ENCODE data around the gene ZNF195. TPM values are rescaled to one million over a fixed set of nuclear protein-coding genes. Genes with fewer than 3 reads are reported as not detected.

Gene ZNF195
- total and polyA plus RNA-seq, 10 of the 15 experiments (the other 5 are each of a cell fraction or from before 2014, with no cell fraction given), result 30.4 to 51.8 (median 37.8) TPM

DNA sequence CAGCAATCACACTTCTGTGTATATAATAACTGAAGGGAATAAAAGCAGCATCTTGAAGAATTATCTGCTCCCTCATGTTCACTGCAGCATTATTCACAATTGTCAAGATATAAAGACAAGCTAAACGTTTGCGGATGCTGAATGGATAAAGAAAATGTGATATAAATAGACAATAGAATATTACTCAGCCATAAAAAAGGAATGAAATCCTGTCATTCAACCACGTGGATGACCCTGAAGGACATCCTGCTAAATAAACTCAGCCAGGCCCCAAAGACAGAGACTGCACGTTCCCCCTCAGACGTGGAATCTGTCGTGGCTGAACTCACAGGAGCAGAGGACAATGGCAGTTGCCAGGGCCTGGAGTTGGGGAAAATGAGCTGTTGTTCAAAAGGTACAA, 9.6 kb downstream of the ZNF195 start:
- H2AFZ ChIP-seq (ENCODE audit: control insufficient read depth, low read depth, low read length), result no peak overlapping the region
- H3K4me2 ChIP-seq (ENCODE audit: control insufficient read depth, insufficient read depth), result no peak overlapping the region
- in situ Hi-C loops (cut with MboI) (no loop called here), intact Hi-C loops (cut with micrococcal nuclease; ENCODE audit: unreplicated experiment) (no loop called here)
- peaks cover 10% of the 10 kb centered on the region for H3K79me2 ChIP-seq (ENCODE audit: control insufficient read depth, insufficient read depth, low read length)
- 89% methylated on average over 6 of the region's 6 CpGs for WGBS (ENCODE audit: insufficient coverage, insufficient replicate concordance, low lambda C conversion rate, missing lambda C conversion rate)
- POLR2A ChIA-PET, result interaction anchor here (1.8 kb wide), 1 partner anchor 9 kb away, joined by 8 read pairs; the partner anchor contains the start of gene ZNF195
- H3K27me3 ChIP-seq (replicated peaks in 1 of 2; ENCODE audit: control insufficient read depth in 2 of 2, insufficient read depth in 2 of 2, low read length in 1 of 2), result no peaks in the 10 kb centered on the region
- no TSS peak for BruUV-seq (replicated peaks)
- FAIRE-seq, result no peak
- CTCF ChIA-PET, result interaction anchor here (1.2 to 1.9 kb wide), 3 partner anchors 13 to 39 kb away, joined by 3 to 6 read pairs (median 4); no protein-coding TSS in a partner anchor
- no peak for ATAC-seq
- SMC1A ChIA-PET (ENCODE audit: uncharacterized antibody, unreplicated experiment), result no interaction called here
- no peak overlapping the region for H3K9ac ChIP-seq (ENCODE audit: control insufficient read depth, insufficient read depth, low read length)
- RAD21 ChIA-PET (ENCODE audit: unreplicated experiment), result no interaction called here
- H4K20me1 ChIP-seq (ENCODE audit: control insufficient read depth, insufficient read depth), result no peaks in the 10 kb centered on the region
- H3K36me3 ChIP-seq (ENCODE audit: control insufficient read depth in 2 of 2, insufficient read depth in 2 of 2, low read length in 1 of 2), result peaks cover 16 to 64% of the 10 kb centered on the region in 2 experiments
- DNase-seq (ENCODE audit: low read depth, low spot score), result no peak
- H3K9me3 ChIP-seq (replicated peaks; ENCODE audit: control insufficient read depth, insufficient read depth, low read length), result peaks cover 44% of the 10 kb centered on the region
- no peak overlapping the region for H3K4me3 ChIP-seq
- H3K4me1 ChIP-seq (ENCODE audit: control insufficient read depth, insufficient read depth, low read length), result no peaks in the 10 kb centered on the region
- TF ChIP-seq RELA (IDR thresholded peaks at IDR 0.05; ENCODE audit: borderline replicate concordance, partially characterized antibody) (no peak), EZH2 (IDR thresholded peaks at IDR 0.05; ENCODE audit: borderline replicate concordance, control insufficient read depth, low read depth, low read length) (no peak), TCF7 (IDR thresholded peaks at IDR 0.05; ENCODE audit: borderline replicate concordance) (no peak), HDAC2 (IDR thresholded peaks at IDR 0.05) (no peak), PKNOX1 (IDR thresholded peaks at IDR 0.05) (no peak)
- TF ChIP-seq, protein P1, sequence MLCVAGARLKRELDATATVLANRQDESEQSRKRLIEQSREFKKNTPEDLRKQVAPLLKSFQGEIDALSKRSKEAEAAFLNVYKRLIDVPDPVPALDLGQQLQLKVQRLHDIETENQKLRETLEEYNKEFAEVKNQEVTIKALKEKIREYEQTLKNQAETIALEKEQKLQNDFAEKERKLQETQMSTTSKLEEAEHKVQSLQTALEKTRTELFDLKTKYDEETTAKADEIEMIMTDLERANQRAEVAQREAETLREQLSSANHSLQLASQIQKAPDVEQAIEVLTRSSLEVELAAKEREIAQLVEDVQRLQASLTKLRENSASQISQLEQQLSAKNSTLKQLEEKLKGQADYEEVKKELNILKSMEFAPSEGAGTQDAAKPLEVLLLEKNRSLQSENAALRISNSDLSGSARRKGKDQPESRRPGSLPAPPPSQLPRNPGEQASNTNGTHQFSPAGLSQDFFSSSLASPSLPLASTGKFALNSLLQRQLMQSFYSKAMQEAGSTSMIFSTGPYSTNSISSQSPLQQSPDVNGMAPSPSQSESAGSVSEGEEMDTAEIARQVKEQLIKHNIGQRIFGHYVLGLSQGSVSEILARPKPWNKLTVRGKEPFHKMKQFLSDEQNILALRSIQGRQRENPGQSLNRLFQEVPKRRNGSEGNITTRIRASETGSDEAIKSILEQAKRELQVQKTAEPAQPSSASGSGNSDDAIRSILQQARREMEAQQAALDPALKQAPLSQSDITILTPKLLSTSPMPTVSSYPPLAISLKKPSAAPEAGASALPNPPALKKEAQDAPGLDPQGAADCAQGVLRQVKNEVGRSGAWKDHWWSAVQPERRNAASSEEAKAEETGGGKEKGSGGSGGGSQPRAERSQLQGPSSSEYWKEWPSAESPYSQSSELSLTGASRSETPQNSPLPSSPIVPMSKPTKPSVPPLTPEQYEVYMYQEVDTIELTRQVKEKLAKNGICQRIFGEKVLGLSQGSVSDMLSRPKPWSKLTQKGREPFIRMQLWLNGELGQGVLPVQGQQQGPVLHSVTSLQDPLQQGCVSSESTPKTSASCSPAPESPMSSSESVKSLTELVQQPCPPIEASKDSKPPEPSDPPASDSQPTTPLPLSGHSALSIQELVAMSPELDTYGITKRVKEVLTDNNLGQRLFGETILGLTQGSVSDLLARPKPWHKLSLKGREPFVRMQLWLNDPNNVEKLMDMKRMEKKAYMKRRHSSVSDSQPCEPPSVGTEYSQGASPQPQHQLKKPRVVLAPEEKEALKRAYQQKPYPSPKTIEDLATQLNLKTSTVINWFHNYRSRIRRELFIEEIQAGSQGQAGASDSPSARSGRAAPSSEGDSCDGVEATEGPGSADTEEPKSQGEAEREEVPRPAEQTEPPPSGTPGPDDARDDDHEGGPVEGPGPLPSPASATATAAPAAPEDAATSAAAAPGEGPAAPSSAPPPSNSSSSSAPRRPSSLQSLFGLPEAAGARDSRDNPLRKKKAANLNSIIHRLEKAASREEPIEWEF (IDR thresholded peaks at IDR 0.05; ENCODE audit: insufficient replicate concordance, low read depth, low read length), result no peak
- TF ChIP-seq, protein P2, sequence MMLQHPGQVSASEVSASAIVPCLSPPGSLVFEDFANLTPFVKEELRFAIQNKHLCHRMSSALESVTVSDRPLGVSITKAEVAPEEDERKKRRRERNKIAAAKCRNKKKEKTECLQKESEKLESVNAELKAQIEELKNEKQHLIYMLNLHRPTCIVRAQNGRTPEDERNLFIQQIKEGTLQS (IDR thresholded peaks at IDR 0.05; ENCODE audit: borderline replicate concordance, extremely low read depth, low read depth, low read length), result no peak
- TF ChIP-seq, protein P3, sequence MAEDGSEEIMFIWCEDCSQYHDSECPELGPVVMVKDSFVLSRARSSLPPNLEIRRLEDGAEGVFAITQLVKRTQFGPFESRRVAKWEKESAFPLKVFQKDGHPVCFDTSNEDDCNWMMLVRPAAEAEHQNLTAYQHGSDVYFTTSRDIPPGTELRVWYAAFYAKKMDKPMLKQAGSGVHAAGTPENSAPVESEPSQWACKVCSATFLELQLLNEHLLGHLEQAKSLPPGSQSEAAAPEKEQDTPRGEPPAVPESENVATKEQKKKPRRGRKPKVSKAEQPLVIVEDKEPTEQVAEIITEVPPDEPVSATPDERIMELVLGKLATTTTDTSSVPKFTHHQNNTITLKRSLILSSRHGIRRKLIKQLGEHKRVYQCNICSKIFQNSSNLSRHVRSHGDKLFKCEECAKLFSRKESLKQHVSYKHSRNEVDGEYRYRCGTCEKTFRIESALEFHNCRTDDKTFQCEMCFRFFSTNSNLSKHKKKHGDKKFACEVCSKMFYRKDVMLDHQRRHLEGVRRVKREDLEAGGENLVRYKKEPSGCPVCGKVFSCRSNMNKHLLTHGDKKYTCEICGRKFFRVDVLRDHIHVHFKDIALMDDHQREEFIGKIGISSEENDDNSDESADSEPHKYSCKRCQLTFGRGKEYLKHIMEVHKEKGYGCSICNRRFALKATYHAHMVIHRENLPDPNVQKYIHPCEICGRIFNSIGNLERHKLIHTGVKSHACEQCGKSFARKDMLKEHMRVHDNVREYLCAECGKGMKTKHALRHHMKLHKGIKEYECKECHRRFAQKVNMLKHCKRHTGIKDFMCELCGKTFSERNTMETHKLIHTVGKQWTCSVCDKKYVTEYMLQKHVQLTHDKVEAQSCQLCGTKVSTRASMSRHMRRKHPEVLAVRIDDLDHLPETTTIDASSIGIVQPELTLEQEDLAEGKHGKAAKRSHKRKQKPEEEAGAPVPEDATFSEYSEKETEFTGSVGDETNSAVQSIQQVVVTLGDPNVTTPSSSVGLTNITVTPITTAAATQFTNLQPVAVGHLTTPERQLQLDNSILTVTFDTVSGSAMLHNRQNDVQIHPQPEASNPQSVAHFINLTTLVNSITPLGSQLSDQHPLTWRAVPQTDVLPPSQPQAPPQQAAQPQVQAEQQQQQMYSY (CRISPR knock-in tag; IDR thresholded peaks at IDR 0.05), result no peak
- no peak overlapping the region for H3K27ac ChIP-seq (ENCODE audit: control insufficient read depth, insufficient read depth)
